Dendritic cell treated with granulocyte-macrophage colony-stimulating factor and Interleukin-4, amounts not matched to agents 40 ng/mL and 50 ng/mL, for 4 days (primary cell): ENCODE data around the gene PANK4.

Experiments
- H3K27ac Mint-ChIP-seq: one replicate; pipeline ENCODE4 v1.8.0; 2022; ENCODE audit warnings: mild to moderate bottlenecking, mixed read lengths
- H3K27me3 Mint-ChIP-seq: one replicate; pipeline ENCODE4 v1.8.0; 2022; ENCODE audit warnings: mild to moderate bottlenecking, mixed read lengths
- H3K36me3 Mint-ChIP-seq: one replicate; pipeline ENCODE4 v1.8.0; 2022; ENCODE audit warnings: low read depth, mixed read lengths
- H3K4me1 Mint-ChIP-seq: one replicate; pipeline ENCODE4 v1.8.0; 2022; ENCODE audit warnings: low read depth, mixed read lengths
- H3K4me3 Mint-ChIP-seq: one replicate; pipeline ENCODE4 v1.8.0; 2022; ENCODE audit warnings: mild to moderate bottlenecking, moderate library complexity, mixed read lengths
- H3K9me3 Mint-ChIP-seq: one replicate; pipeline ENCODE4 v1.8.0; 2022; ENCODE audit warnings: mixed read lengths
- intact Hi-C: fragments of 100-400 bp; cut with micrococcal nuclease; formaldehyde crosslinking; loops from one replicate; pipeline ENCODE4 v1.15.0; 2022

The PANK4 gene

GRCh38 chr1:2513939-2514652 is 12.3 kb downstream of the PANK4 start:
- H3K4me1 Mint-ChIP-seq: no peaks in the 10 kb centered on the region
- no peak overlapping the region for H3K4me3 Mint-ChIP-seq
- no peaks in the 10 kb centered on the region for H3K9me3 Mint-ChIP-seq
- H3K27me3 Mint-ChIP-seq: no peaks in the 10 kb centered on the region
- peaks cover 100% of the 10 kb centered on the region for H3K36me3 Mint-ChIP-seq
- intact Hi-C loops: no loop called here
- H3K27ac Mint-ChIP-seq: no peak overlapping the region

GRCh38 chr1:2512862-2513421 is 13.5 kb downstream of the PANK4 start:
- Mint-ChIP-seq H3K4me1 (no peaks in the 10 kb centered on the region), H3K36me3 (peaks cover 100% of the 10 kb centered on the region), H3K9me3 (no peaks in the 10 kb centered on the region), H3K27me3 (no peaks in the 10 kb centered on the region), H3K27ac (no peak overlapping the region), H3K4me3 (no peak overlapping the region)
- intact Hi-C loops: no loop called here

GRCh38 chr1:2510366-2511155 is 15.8 kb downstream of the PANK4 start:
- no peaks in the 10 kb centered on the region for H3K4me1 Mint-ChIP-seq
- H3K4me3 Mint-ChIP-seq: no peak overlapping the region
- no peaks in the 10 kb centered on the region for H3K9me3 Mint-ChIP-seq
- intact Hi-C loops: no loop called here
- H3K27me3 Mint-ChIP-seq: no peaks in the 10 kb centered on the region
- H3K36me3 Mint-ChIP-seq: peaks cover 88% of the 10 kb centered on the region
- H3K27ac Mint-ChIP-seq: no peak overlapping the region

- no peak overlapping the region for H3K27ac Mint-ChIP-seq
- H3K36me3 Mint-ChIP-seq: peaks cover 78% of the 10 kb centered on the region
- H3K27me3 Mint-ChIP-seq: peaks cover 1% of the 10 kb centered on the region
- no peak overlapping the region for H3K4me3 Mint-ChIP-seq
- no peaks in the 10 kb centered on the region for H3K9me3 Mint-ChIP-seq
- H3K4me1 Mint-ChIP-seq: no peaks in the 10 kb centered on the region
- intact Hi-C loops: no loop called here
These were observed 16.8 kb downstream of the PANK4 start for GRCh38 chr1:2509589-2509988.

GRCh38 chr1:2508751-2509150 is 17.6 kb downstream of the PANK4 start:
- Mint-ChIP-seq H3K4me1 (no peaks in the 10 kb centered on the region), H3K27me3 (peaks cover 9% of the 10 kb centered on the region), H3K36me3 (peaks cover 70% of the 10 kb centered on the region), H3K9me3 (no peaks in the 10 kb centered on the region), H3K27ac (no peak overlapping the region), H3K4me3 (no peak overlapping the region)
- intact Hi-C loops: no loop called here

- no peak overlapping the region for H3K4me3 Mint-ChIP-seq
- H3K36me3 Mint-ChIP-seq: peaks cover 64% of the 10 kb centered on the region
- H3K4me1 Mint-ChIP-seq: no peaks in the 10 kb centered on the region
- H3K27ac Mint-ChIP-seq: no peak overlapping the region
- H3K9me3 Mint-ChIP-seq: no peaks in the 10 kb centered on the region
- peaks cover 10% of the 10 kb centered on the region for H3K27me3 Mint-ChIP-seq
- intact Hi-C loops: no loop called here
These were observed 18.2 kb downstream of the PANK4 start for GRCh38 chr1:2508180-2508579.

- Mint-ChIP-seq H3K9me3 (no peaks in the 10 kb centered on the region), H3K36me3 (peaks cover 60% of the 10 kb centered on the region), H3K27ac (no peak overlapping the region), H3K4me3 (no peak overlapping the region), H3K4me1 (no peaks in the 10 kb centered on the region), H3K27me3 (peaks cover 10% of the 10 kb centered on the region)
- intact Hi-C loops: no loop called here
These were observed 18.6 kb downstream of the PANK4 start for GRCh38 chr1:2507744-2508155.

- no peaks in the 10 kb centered on the region for H3K4me1 Mint-ChIP-seq
- H3K9me3 Mint-ChIP-seq: no peaks in the 10 kb centered on the region
- H3K36me3 Mint-ChIP-seq: peaks cover 53% of the 10 kb centered on the region
- no peak overlapping the region for H3K4me3 Mint-ChIP-seq
- intact Hi-C loops: no loop called here
- peaks cover 10% of the 10 kb centered on the region for H3K27me3 Mint-ChIP-seq
- H3K27ac Mint-ChIP-seq: no peak overlapping the region
These were observed 19.4 kb downstream of the PANK4 start for GRCh38 chr1:2506901-2507565.

- H3K9me3 Mint-ChIP-seq: no peaks in the 10 kb centered on the region
- H3K4me3 Mint-ChIP-seq: no peak overlapping the region
- peaks cover 45% of the 10 kb centered on the region for H3K36me3 Mint-ChIP-seq
- intact Hi-C loops: no loop called here
- H3K27ac Mint-ChIP-seq: no peak overlapping the region
- peaks cover 10% of the 10 kb centered on the region for H3K27me3 Mint-ChIP-seq
- no peaks in the 10 kb centered on the region for H3K4me1 Mint-ChIP-seq
These were observed 20.2 kb downstream of the PANK4 start for GRCh38 chr1:2506007-2506860.

- H3K27ac Mint-ChIP-seq: no peak overlapping the region
- peaks cover 38% of the 10 kb centered on the region for H3K36me3 Mint-ChIP-seq
- H3K4me1 Mint-ChIP-seq: peaks cover under 1% of the 10 kb centered on the region
- no peak overlapping the region for H3K4me3 Mint-ChIP-seq
- peaks cover 10% of the 10 kb centered on the region for H3K27me3 Mint-ChIP-seq
- intact Hi-C loops: no loop called here
- no peaks in the 10 kb centered on the region for H3K9me3 Mint-ChIP-seq
These were observed 20.9 kb downstream of the PANK4 start for GRCh38 chr1:2505461-2505994.

- peaks cover 10% of the 10 kb centered on the region for H3K27me3 Mint-ChIP-seq
- no peak overlapping the region for H3K27ac Mint-ChIP-seq
- no peak overlapping the region for H3K4me3 Mint-ChIP-seq
- intact Hi-C loops: no loop called here
- H3K36me3 Mint-ChIP-seq: peaks cover 31% of the 10 kb centered on the region
- peaks cover 6% of the 10 kb centered on the region for H3K4me1 Mint-ChIP-seq
- H3K9me3 Mint-ChIP-seq: no peaks in the 10 kb centered on the region
These were observed 21.5 kb downstream of the PANK4 start for GRCh38 chr1:2504949-2505272.

- Mint-ChIP-seq H3K27ac (no peak overlapping the region), H3K36me3 (peaks cover 26% of the 10 kb centered on the region), H3K4me3 (no peak overlapping the region), H3K27me3 (peaks cover 10% of the 10 kb centered on the region), H3K4me1 (peaks cover 10% of the 10 kb centered on the region), H3K9me3 (no peaks in the 10 kb centered on the region)
- intact Hi-C loops: no loop called here
These were observed 22.0 kb downstream of the PANK4 start for GRCh38 chr1:2504225-2504948.
